Measurements from ENCODE around the gene SLC66A2. TPM values are rescaled to one million over a fixed set of nuclear protein-coding genes. Genes with fewer than 3 reads are reported as not detected.

SLC66A2 gene
- total and polyA plus RNA-seq, 9 donors = 2.1 to 31.1 (median 27.0) TPM

DNA sequence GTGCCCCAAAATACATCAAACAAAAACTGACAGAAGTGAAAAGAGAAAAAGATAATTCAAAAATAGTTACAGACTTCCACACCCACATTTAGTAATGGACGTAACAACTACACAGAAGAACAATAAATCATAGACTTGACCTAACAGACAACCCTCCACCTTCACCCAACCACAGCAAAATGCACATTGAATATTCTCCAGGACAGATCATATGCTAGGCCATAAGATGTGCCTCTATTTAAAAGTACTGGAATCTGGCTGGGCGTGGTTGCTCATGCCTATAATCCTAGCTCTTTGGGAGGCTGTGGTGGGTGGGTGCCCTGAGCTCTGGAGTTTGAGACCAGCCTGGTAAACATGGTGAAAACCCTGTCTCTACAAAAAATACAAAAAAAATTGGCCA lies 20.0 kb downstream of the SLC66A2 start:
- TF ChIP-seq CTCF (IDR thresholded peaks at IDR 0.05) = no peak
- no peak for TF ChIP-seq EP300 (IDR thresholded peaks at IDR 0.05)
- TF ChIP-seq POLR2A (IDR thresholded peaks at IDR 0.05) = no peak
- Histone ChIP-seq H3K27me3 (no peaks in the 10 kb centered on the region), H3K36me3 (no peaks in the 10 kb centered on the region), H3K9me3 (no peaks in the 10 kb centered on the region), H3K4me3 (no peak overlapping the region), H3K4me1 (ENCODE audit: insufficient read depth) (no peaks in the 10 kb centered on the region), H3K27ac (no peak overlapping the region)
- intact Hi-C loops (cut with DNase I) = no loop called here
- WGBS, 3 donors = 95 to 99% (median 95%) methylated on average over 2 of the region's 2 CpGs
- no peak for DNase-seq

DNA sequence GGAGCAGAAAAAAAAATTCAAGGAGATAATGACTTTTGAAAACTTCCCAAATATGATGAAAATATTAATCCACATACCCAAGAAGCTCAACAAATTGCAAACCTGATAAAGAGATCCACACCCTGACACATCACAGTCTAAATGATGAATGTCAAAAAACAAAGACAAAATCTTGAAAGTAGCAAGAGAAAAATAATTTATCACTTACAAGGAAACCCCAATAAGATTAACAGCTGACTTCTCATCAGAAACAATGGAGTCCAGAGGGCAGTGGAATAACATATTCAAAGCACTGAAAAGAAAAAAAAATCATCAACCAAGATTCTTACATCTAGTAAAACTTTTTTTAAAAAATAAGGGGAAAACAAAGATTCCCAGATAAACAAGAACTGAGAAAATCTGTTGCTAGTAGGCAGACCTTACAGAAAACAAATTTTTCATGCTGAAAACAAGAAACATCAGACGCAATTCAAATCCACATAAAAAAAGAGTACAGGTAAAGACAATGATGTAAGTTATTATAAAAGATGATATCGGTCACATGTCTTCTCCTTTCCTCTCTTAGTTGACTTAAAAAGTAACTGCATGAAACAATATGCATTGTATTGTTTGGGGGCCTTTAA lies 21.3 kb downstream of the SLC66A2 start:
- no peak for DNase-seq
- no peaks in the 10 kb centered on the region for H3K36me3 ChIP-seq
- H3K4me3 ChIP-seq = no peak overlapping the region
- TF ChIP-seq CTCF (IDR thresholded peaks at IDR 0.05) (no peak), POLR2A (IDR thresholded peaks at IDR 0.05) (no peak), EP300 (IDR thresholded peaks at IDR 0.05) (no peak)
- H3K27ac ChIP-seq = no peak overlapping the region
- 98 to 100% (median 99%) methylated on average over 2 of the region's 2 CpGs for WGBS, 3 donors
- intact Hi-C loops (cut with DNase I) = no loop called here
- peaks cover 4% of the 10 kb centered on the region for H3K4me1 ChIP-seq (ENCODE audit: insufficient read depth)
- H3K27me3 ChIP-seq = no peaks in the 10 kb centered on the region
- H3K9me3 ChIP-seq = no peaks in the 10 kb centered on the region

DNA sequence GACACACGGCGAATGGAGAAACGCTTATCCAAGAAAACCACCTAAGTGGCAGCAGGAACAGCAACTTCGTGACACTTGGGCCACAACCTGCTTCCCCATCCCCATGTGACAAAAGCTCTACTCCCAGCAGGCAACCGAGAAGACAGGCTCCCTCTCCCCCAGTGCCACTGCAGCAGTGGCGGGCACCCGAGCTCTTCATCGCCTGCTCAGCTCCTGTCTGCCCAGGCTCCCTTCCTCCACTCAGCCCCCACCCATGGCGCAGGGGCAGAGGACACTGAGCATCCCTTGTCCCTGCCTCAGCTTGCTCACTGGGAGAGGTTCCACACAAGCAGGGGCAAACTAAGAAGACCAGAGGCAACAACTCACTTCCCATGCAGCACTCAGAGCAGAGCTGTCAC lies 22.9 kb downstream of the SLC66A2 start:
- Histone ChIP-seq H3K9me3 (no peaks in the 10 kb centered on the region), H3K27me3 (no peaks in the 10 kb centered on the region), H3K27ac (no peak overlapping the region), H3K4me1 (ENCODE audit: insufficient read depth) (peaks cover 13% of the 10 kb centered on the region), H3K36me3 (no peaks in the 10 kb centered on the region), H3K4me3 (no peak overlapping the region)
- WGBS, 3 donors = 97 to 99% (median 97%) methylated on average over 9 of the region's 9 CpGs
- no peak for TF ChIP-seq EP300 (IDR thresholded peaks at IDR 0.05)
- TF ChIP-seq POLR2A (IDR thresholded peaks at IDR 0.05) = no peak
- TF ChIP-seq CTCF (IDR thresholded peaks at IDR 0.05) = no peak
- peak in 4 of 5 donors; percentile 4 to 24 (median 6) for DNase-seq
- intact Hi-C loops (cut with DNase I) = loop anchor here in 1 of 4 donors (10.0 kb wide), 1 partner anchor 106 kb away; the partner anchor contains the start of gene RBFA

- peak in 2 of 5 donors; percentile 7 to 12 for DNase-seq
- H3K27ac ChIP-seq = no peak overlapping the region
- H3K36me3 ChIP-seq = no peaks in the 10 kb centered on the region
- no peak for TF ChIP-seq POLR2A (IDR thresholded peaks at IDR 0.05)
- TF ChIP-seq CTCF (IDR thresholded peaks at IDR 0.05) = no peak
- TF ChIP-seq EP300 (IDR thresholded peaks at IDR 0.05) = no peak
- 91 to 95% (median 93%) methylated on average over 25 of the region's 25 CpGs for WGBS, 3 donors
- intact Hi-C loops (cut with DNase I) = loop anchor here in 1 of 4 donors (10.0 kb wide), 1 partner anchor 107 kb away; the partner anchor contains the start of gene RBFA
- no peaks in the 10 kb centered on the region for H3K27me3 ChIP-seq
- no peaks in the 10 kb centered on the region for H3K9me3 ChIP-seq
- H3K4me3 ChIP-seq = no peak overlapping the region
- H3K4me1 ChIP-seq (ENCODE audit: insufficient read depth) = peaks cover 13% of the 10 kb centered on the region
Measured at GRCh38 chr18:79927607-79928562, 23.6 kb downstream of the SLC66A2 start.
